ENCODE measurements around the gene CDH12.

- TF ChIP-seq CTCF (IDR thresholded peaks at IDR 0.05) (no peak), POLR2A (IDR thresholded peaks at IDR 0.05) (no peak)
These were observed 1045.2 kb downstream of the CDH12 start for GRCh38 chr5:21807953-21808352.

All from thyroid gland (tissue), 4 donors.